HUES48 (cell line): ENCODE results near the gene ADGRV1.
"Not testable (repeated sequence)": the region's sequence is repeated elsewhere in the genome, so short reads cannot be mapped to it uniquely, and the experiment has no call there.

Source experiments
- H3K27ac ChIP-seq: one replicate; pipeline ENCODE4 v1.7.0; 2013; ENCODE audit warnings: low read depth, low read length, inconsistent platforms
- H3K27me3 ChIP-seq: 2 replicates; pipeline ENCODE4 v1.6.1; 2013; ENCODE audit warnings: mild to moderate bottlenecking, low read length; ENCODE audit not compliant: control insufficient read depth, insufficient read depth
- H3K36me3 ChIP-seq: 2 replicates; pipeline ENCODE4 v1.6.1; 2013; ENCODE audit warnings: low read length; ENCODE audit not compliant: control insufficient read depth, insufficient read depth
- H3K4me1 ChIP-seq: 2 replicates; pipeline ENCODE4 v1.6.1; 2013; ENCODE audit warnings: mild to moderate bottlenecking, low read length; ENCODE audit not compliant: control insufficient read depth, insufficient read depth
- H3K4me3 ChIP-seq: 2 replicates; pipeline ENCODE4 v1.5.1; 2013; ENCODE audit warnings: mild to moderate bottlenecking, low read depth, low read length
- H3K9ac ChIP-seq: 2 replicates; pipeline ENCODE4 v1.6.1; 2013; ENCODE audit warnings: mild to moderate bottlenecking, low read depth, low read length, moderate library complexity
- H3K9me3 ChIP-seq: 2 replicates; pipeline ENCODE4 v1.6.1; 2013; ENCODE audit warnings: low read length; ENCODE audit not compliant: control insufficient read depth, insufficient read depth

Gene ADGRV1

GRCh38 chr5:90803876-90804275 lies 245.3 kb downstream of the ADGRV1 start:
- Histone ChIP-seq H3K36me3 (peaks cover 39% of the 10 kb centered on the region), H3K9me3 (no peaks in the 10 kb centered on the region), H3K4me1 (no peaks in the 10 kb centered on the region), H3K9ac (no peak overlapping the region), H3K4me3 (no peak overlapping the region), H3K27ac (no peak overlapping the region), H3K27me3 (no peaks in the 10 kb centered on the region)

GRCh38 chr5:90807496-90807895 lies 248.9 kb downstream of the ADGRV1 start:
- H3K27me3 ChIP-seq, result no peaks in the 10 kb centered on the region
- no peak overlapping the region for H3K27ac ChIP-seq
- no peak overlapping the region for H3K4me3 ChIP-seq
- no peaks in the 10 kb centered on the region for H3K9me3 ChIP-seq
- H3K36me3 ChIP-seq, result peaks cover 65% of the 10 kb centered on the region
- H3K4me1 ChIP-seq, result no peaks in the 10 kb centered on the region
- no peak overlapping the region for H3K9ac ChIP-seq

- H3K27me3 ChIP-seq, result no peaks in the 10 kb centered on the region
- H3K9ac ChIP-seq, result no peak overlapping the region
- H3K4me3 ChIP-seq, result no peak overlapping the region
- no peak overlapping the region for H3K27ac ChIP-seq
- H3K4me1 ChIP-seq, result no peaks in the 10 kb centered on the region
- H3K9me3 ChIP-seq, result no peaks in the 10 kb centered on the region
- H3K36me3 ChIP-seq, result peaks cover 65% of the 10 kb centered on the region
Observed at GRCh38 chr5:90809311-90810056, 250.9 kb downstream of the ADGRV1 start.

GRCh38 chr5:90810211-90810610 lies 251.6 kb downstream of the ADGRV1 start:
- Histone ChIP-seq H3K27me3 (no peaks in the 10 kb centered on the region), H3K4me1 (no peaks in the 10 kb centered on the region), H3K27ac (no peak overlapping the region), H3K9ac (no peak overlapping the region), H3K4me3 (no peak overlapping the region), H3K9me3 (no peaks in the 10 kb centered on the region), H3K36me3 (peaks cover 67% of the 10 kb centered on the region)

GRCh38 chr5:90813392-90813791 lies 254.8 kb downstream of the ADGRV1 start:
- H3K4me1 ChIP-seq, result no peaks in the 10 kb centered on the region
- H3K4me3 ChIP-seq, result no peak overlapping the region
- H3K9me3 ChIP-seq, result 0 out of 2 replicates have a peak, but pooled peaks cover 2% of the 10 kb centered on the region
- H3K27ac ChIP-seq, result no peak overlapping the region
- H3K27me3 ChIP-seq, result no peaks in the 10 kb centered on the region
- H3K9ac ChIP-seq, result no peak overlapping the region
- peaks cover 55% of the 10 kb centered on the region for H3K36me3 ChIP-seq

GRCh38 chr5:90822062-90822461 lies 263.5 kb downstream of the ADGRV1 start:
- H3K27me3 ChIP-seq, H3K9ac ChIP-seq, H3K9me3 ChIP-seq, H3K27ac ChIP-seq, H3K4me3 ChIP-seq, H3K4me1 ChIP-seq: not testable (repeated sequence)
- H3K36me3 ChIP-seq, result peaks cover 29% of the 10 kb centered on the region

- Histone ChIP-seq H3K4me3 (no peak overlapping the region), H3K9me3 (no peaks in the 10 kb centered on the region), H3K27ac (no peak overlapping the region), H3K27me3 (no peaks in the 10 kb centered on the region), H3K9ac (no peak overlapping the region), H3K36me3 (peaks cover 37% of the 10 kb centered on the region), H3K4me1 (no peaks in the 10 kb centered on the region)
Observed at GRCh38 chr5:90824436-90824835, 265.8 kb downstream of the ADGRV1 start.

- H3K9ac ChIP-seq, result no peak overlapping the region
- no peaks in the 10 kb centered on the region for H3K27me3 ChIP-seq
- H3K4me1 ChIP-seq, result no peaks in the 10 kb centered on the region
- H3K27ac ChIP-seq, result no peak overlapping the region
- H3K9me3 ChIP-seq, result no peaks in the 10 kb centered on the region
- H3K4me3 ChIP-seq, result no peak overlapping the region
- H3K36me3 ChIP-seq, result peaks cover 48% of the 10 kb centered on the region
Observed at GRCh38 chr5:90830058-90830457, 271.5 kb downstream of the ADGRV1 start.

- Histone ChIP-seq H3K27ac (no peak overlapping the region), H3K4me3 (no peak overlapping the region), H3K36me3 (peaks cover 46% of the 10 kb centered on the region), H3K9me3 (no peaks in the 10 kb centered on the region), H3K27me3 (no peaks in the 10 kb centered on the region), H3K4me1 (no peaks in the 10 kb centered on the region), H3K9ac (no peak overlapping the region)
Observed at GRCh38 chr5:90833753-90834152, 275.2 kb downstream of the ADGRV1 start.

GRCh38 chr5:90834711-90835110 lies 276.1 kb downstream of the ADGRV1 start:
- Histone ChIP-seq H3K9me3 (no peaks in the 10 kb centered on the region), H3K9ac (no peak overlapping the region), H3K36me3 (peaks cover 40% of the 10 kb centered on the region), H3K4me1 (no peaks in the 10 kb centered on the region), H3K27ac (no peak overlapping the region), H3K4me3 (no peak overlapping the region), H3K27me3 (no peaks in the 10 kb centered on the region)

GRCh38 chr5:90843443-90843842 lies 284.8 kb downstream of the ADGRV1 start:
- no peak overlapping the region for H3K9ac ChIP-seq
- no peaks in the 10 kb centered on the region for H3K4me1 ChIP-seq
- no peak overlapping the region for H3K4me3 ChIP-seq
- peaks cover 25% of the 10 kb centered on the region for H3K36me3 ChIP-seq
- H3K27ac ChIP-seq, result no peak overlapping the region
- H3K9me3 ChIP-seq, result no peaks in the 10 kb centered on the region
- no peaks in the 10 kb centered on the region for H3K27me3 ChIP-seq
